Measurements from ENCODE around the gene ADGRL3. TPM values are rescaled to one million over a fixed set of nuclear protein-coding genes. Genes with fewer than 3 reads are reported as not detected.
"Not testable (repeated sequence)": the region's sequence is repeated elsewhere in the genome, so short reads cannot be mapped to it uniquely, and the experiment has no call there.

ADGRL3 gene
- total and polyA plus RNA-seq, 7 donors = 0.06 to 2.8 (median 0.42) TPM

DNA sequence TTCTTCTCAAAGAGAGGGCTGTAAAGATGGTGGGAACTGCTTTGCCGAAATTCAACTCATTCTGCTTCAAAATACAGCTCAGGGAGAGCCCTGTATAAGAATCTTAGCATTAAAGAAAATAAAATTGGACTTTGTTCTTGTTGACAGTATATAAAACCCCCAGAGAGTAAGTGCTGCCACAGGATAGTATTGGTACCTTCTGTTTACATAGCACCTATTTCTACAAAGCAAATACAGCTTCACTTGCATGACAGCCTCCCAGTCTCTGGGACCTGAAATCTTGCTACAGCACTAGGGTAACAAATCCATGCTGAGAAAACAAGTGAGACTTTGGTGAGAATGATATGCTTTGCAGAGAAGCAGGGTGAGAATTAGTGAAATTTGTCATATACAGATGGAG, 428.6 kb downstream of the ADGRL3 start:
- H3K9me3 ChIP-seq = no peaks in the 10 kb centered on the region
- DNase-seq = no peak
- H3K36me3 ChIP-seq (ENCODE audit: insufficient read depth in 1 of 2, low read depth in 1 of 2) = no peaks in the 10 kb centered on the region
- WGBS, 3 donors = 89 to 94% (median 93%) methylated on average over 1 of the region's 1 CpG
- no peak overlapping the region for H3K4me3 ChIP-seq
- H3K27ac ChIP-seq = no peak overlapping the region
- TF ChIP-seq, protein P1, sequence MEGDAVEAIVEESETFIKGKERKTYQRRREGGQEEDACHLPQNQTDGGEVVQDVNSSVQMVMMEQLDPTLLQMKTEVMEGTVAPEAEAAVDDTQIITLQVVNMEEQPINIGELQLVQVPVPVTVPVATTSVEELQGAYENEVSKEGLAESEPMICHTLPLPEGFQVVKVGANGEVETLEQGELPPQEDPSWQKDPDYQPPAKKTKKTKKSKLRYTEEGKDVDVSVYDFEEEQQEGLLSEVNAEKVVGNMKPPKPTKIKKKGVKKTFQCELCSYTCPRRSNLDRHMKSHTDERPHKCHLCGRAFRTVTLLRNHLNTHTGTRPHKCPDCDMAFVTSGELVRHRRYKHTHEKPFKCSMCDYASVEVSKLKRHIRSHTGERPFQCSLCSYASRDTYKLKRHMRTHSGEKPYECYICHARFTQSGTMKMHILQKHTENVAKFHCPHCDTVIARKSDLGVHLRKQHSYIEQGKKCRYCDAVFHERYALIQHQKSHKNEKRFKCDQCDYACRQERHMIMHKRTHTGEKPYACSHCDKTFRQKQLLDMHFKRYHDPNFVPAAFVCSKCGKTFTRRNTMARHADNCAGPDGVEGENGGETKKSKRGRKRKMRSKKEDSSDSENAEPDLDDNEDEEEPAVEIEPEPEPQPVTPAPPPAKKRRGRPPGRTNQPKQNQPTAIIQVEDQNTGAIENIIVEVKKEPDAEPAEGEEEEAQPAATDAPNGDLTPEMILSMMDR (IDR thresholded peaks at IDR 0.05) = no peak
- no peaks in the 10 kb centered on the region for H3K4me1 ChIP-seq
- no peak for ATAC-seq
- intact Hi-C loops (cut with DNase I) = no loop called here
- H3K27me3 ChIP-seq (ENCODE audit: insufficient read depth in 3 of 3, low read length in 2 of 3) = no peaks in the 10 kb centered on the region

DNA sequence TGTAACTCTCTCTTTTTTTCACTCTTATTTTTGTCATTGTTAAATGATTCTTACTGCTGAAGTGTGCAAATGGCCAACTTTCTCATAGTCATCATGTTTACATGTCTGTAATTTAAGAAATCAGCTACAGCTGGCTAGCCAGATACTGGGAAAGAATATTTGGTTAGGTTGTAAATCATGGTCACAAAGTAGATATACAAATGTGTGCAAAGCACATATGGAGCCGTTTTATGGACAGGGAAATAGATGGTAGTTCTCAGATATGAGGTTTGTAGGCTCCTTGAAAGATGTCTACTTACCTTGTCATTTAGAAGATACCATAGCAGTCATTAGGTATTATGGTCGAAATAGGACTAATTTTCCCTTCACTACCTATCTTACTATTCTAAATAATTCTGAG, 430.4 kb downstream of the ADGRL3 start:
- Histone ChIP-seq H3K27me3 (ENCODE audit: insufficient read depth in 3 of 3, low read length in 2 of 3) (no peaks in the 10 kb centered on the region), H3K4me1 (no peaks in the 10 kb centered on the region), H3K9me3 (no peaks in the 10 kb centered on the region), H3K4me3 (no peak overlapping the region), H3K27ac (no peak overlapping the region), H3K36me3 (ENCODE audit: insufficient read depth in 1 of 2, low read depth in 1 of 2) (no peaks in the 10 kb centered on the region)
- intact Hi-C loops (cut with DNase I) = no loop called here
- DNase-seq (no peak), ATAC-seq (no peak)
- WGBS, 3 donors = 66 to 69% (median 67%) methylated on average over 2 of the region's 2 CpGs
- TF ChIP-seq, protein P1 (IDR thresholded peaks at IDR 0.05) = no peak

DNA sequence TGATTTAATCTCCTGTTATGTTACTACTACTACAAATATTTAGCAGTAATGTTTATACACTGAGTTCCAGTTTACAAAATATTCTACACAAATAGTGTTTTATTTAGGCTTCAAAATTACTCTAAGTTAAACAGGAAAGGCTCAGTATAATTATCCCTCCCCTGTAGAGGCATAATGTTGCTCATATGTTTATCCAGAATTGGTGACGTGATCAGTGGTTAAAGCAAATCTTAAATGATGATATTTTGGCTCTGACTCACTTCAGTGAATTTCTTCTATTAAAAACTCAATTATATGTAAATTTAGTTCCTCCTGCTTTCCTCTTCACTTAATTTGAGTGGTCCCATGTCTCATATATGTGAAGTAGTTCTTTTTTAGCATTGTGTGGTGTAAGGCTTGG, 438.5 kb downstream of the ADGRL3 start:
- no peak for ATAC-seq
- Histone ChIP-seq H3K4me3 (no peak overlapping the region), H3K27me3 (ENCODE audit: insufficient read depth in 3 of 3, low read length in 2 of 3) (no peaks in the 10 kb centered on the region), H3K9me3 (no peaks in the 10 kb centered on the region), H3K4me1 (no peaks in the 10 kb centered on the region), H3K27ac (no peak overlapping the region), H3K36me3 (ENCODE audit: insufficient read depth in 1 of 2, low read depth in 1 of 2) (no peaks in the 10 kb centered on the region)
- TF ChIP-seq, protein P1 (IDR thresholded peaks at IDR 0.05) = no peak
- intact Hi-C loops (cut with DNase I) = no loop called here
- no peak for DNase-seq
- 81 to 90% (median 87%) methylated on average over 1 of the region's 1 CpG for WGBS, 3 donors

DNA sequence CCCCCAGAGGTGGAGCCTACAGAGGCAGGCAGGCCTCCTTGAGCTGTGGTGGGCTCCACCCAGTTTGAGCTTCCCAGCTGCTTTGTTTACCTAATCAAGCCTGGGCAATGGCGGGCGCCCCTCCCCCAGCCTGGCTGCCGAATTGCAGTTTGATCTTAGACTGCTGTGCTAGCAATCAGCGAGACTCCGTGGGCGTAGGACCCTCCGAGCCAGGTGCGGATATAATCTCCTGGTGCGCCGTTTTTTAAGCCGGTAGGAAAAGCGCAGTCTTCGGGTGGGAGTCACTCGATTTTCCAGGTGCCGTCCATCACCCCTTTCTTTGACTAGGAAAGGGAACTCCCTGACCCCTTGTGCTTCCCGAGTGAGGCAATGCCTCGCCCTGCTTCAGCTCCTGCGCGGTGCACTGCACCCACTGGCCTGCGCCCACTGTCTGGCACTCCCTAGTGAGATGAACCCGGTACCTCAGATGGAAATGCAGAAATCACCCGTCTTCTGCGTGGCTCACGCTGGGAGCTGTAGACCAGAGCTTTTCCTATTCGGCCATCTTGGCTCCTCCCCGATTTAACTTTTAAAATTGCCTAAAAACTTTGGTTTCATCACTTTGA, 446.7 kb downstream of the ADGRL3 start:
- 89 to 90% (median 90%) methylated on average over 26 of the region's 26 CpGs for WGBS, 3 donors
- not testable (repeated sequence) for ATAC-seq, H3K9me3 ChIP-seq

DNA sequence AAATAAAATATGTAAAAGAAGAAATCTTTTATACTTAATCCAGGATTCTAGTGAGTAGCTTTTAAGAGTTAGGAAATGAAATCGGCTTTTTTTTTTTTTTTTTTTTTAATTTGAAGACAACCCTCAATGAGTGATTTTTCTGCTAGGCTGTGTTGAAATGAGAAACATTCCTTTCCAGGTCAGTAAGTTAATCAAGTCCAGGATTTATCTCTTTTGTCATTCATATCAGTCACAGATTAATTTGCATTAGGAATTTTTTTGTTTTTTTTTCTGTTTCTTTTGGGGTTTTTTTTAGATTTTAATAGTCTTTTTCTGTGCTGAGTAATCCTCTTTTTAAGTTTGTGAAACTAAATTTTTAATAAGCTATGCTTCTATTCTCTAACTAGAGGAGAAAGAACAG, 448.1 kb downstream of the ADGRL3 start:
- Histone ChIP-seq H3K27me3 (ENCODE audit: insufficient read depth in 3 of 3, low read length in 2 of 3) (no peaks in the 10 kb centered on the region), H3K4me3 (no peak overlapping the region), H3K36me3 (ENCODE audit: insufficient read depth in 1 of 2, low read depth in 1 of 2) (no peaks in the 10 kb centered on the region), H3K4me1 (no peaks in the 10 kb centered on the region), H3K27ac (no peak overlapping the region), H3K9me3 (no peaks in the 10 kb centered on the region)
- WGBS, 3 donors = 73 to 87% (median 76%) methylated on average over 1 of the region's 1 CpG
- ATAC-seq = no peak
- TF ChIP-seq, protein P1 (IDR thresholded peaks at IDR 0.05) = no peak
- DNase-seq = no peak
- intact Hi-C loops (cut with DNase I) = no loop called here

More for the DNA sequence above, 446.7 kb downstream of the ADGRL3 start:
- intact Hi-C loops (cut with DNase I); H3K36me3 ChIP-seq (ENCODE audit: insufficient read depth in 1 of 2, low read depth in 1 of 2); DNase-seq; H3K4me3 ChIP-seq; H3K4me1 ChIP-seq; H3K27ac ChIP-seq; H3K27me3 ChIP-seq (ENCODE audit: insufficient read depth in 3 of 3, low read length in 2 of 3): not testable (repeated sequence)

Data from psoas muscle (tissue), 8 donors.